Skeletal muscle satellite cell (primary cell): Measurements from ENCODE around the gene SLC34A3.

Experiments
- H3K27me3 ChIP-seq: 2 replicates; pipeline ENCODE4 v1.7.0; 2013; ENCODE audit warnings: low read length; ENCODE audit not compliant: control insufficient read depth, insufficient read depth
- H3K36me3 ChIP-seq: 2 replicates; pipeline ENCODE4 v1.7.0; 2013; ENCODE audit warnings: mild to moderate bottlenecking, control low read depth, low read length; ENCODE audit not compliant: insufficient read depth
- H3K4me1 ChIP-seq: 2 replicates; pipeline ENCODE4 v1.7.0; 2013; ENCODE audit warnings: low read length; ENCODE audit not compliant: control insufficient read depth, insufficient read depth
- H3K4me2 ChIP-seq: 2 replicates; pipeline ENCODE4 v1.7.0; 2013; ENCODE audit warnings: mild to moderate bottlenecking, low read length
- H3K4me3 ChIP-seq: 2 replicates; pipeline ENCODE4 v1.7.0; 2013; ENCODE audit warnings: low read length
- H3K9ac ChIP-seq: 2 replicates; pipeline ENCODE4 v1.7.0; 2013; ENCODE audit warnings: mild to moderate bottlenecking, low read depth, low read length, moderate library complexity
- H3K9me3 ChIP-seq: replicated peaks from 2 replicates; pipeline ENCODE4 v1.7.0; 2013; ENCODE audit warnings: mild to moderate bottlenecking, control low read depth, low read length

SLC34A3 gene

DNA sequence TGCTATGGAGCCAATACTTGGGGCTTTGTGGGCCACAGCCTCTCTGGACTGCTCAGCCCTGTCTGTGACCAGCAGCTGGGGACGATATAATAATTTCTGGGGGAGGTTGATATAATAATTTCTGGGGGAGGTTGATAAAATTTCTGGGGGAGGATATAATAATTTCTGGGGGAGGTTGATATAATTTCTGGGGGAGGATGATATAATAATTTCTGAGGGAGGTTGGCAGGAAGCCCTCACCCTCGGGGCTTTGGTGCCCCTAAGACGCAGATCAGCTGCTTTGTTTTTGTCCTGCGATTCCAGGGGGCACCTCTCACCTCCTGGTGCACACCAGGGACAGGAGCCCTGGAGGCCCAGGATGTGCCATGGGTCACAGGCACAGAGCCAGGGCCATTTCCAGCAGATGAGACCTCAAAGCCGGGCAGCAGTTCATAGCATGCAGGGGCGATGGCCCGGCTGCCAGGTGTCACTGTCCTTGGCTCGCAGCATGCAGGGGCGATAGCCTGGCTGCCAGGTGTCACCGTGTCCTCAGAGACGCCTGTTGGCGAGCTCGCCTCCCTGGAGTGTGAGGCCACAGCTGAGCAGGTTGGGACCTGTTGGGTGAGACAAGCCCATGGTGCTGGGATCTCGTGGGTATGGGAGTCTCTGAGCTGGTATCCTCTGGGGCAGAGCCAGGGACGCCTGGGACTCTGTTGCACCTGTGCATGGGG, 43.1 kb downstream of the SLC34A3 start:
- Histone ChIP-seq H3K9ac (no peak overlapping the region), H3K4me1 (peaks cover 28% of the 10 kb centered on the region), H3K36me3 (peaks cover 32% of the 10 kb centered on the region), H3K27me3 (no peaks in the 10 kb centered on the region), H3K4me3 (no peak overlapping the region), H3K4me2 (no peak overlapping the region), H3K9me3 (no peaks in the 10 kb centered on the region)

- H3K36me3 ChIP-seq, result peaks cover 34% of the 10 kb centered on the region
- H3K9ac ChIP-seq, result no peak overlapping the region
- no peak overlapping the region for H3K4me3 ChIP-seq
- no peaks in the 10 kb centered on the region for H3K9me3 ChIP-seq
- H3K4me1 ChIP-seq, result peaks cover 33% of the 10 kb centered on the region
- H3K4me2 ChIP-seq, result no peak overlapping the region
- H3K27me3 ChIP-seq, result no peaks in the 10 kb centered on the region
Observed at GRCh38 chr9:137275203-137275587, 44.5 kb downstream of the SLC34A3 start.

GRCh38 chr9:137275588-137276472, 45.1 kb downstream of the SLC34A3 start:
- Histone ChIP-seq H3K36me3 (peaks cover 36% of the 10 kb centered on the region), H3K9ac (no peak overlapping the region), H3K4me2 (no peak overlapping the region), H3K4me3 (no peak overlapping the region), H3K9me3 (no peaks in the 10 kb centered on the region), H3K4me1 (peaks cover 39% of the 10 kb centered on the region), H3K27me3 (no peaks in the 10 kb centered on the region)

GRCh38 chr9:137276473-137277328, 46.0 kb downstream of the SLC34A3 start:
- peaks cover 48% of the 10 kb centered on the region for H3K4me1 ChIP-seq
- peaks cover 29% of the 10 kb centered on the region for H3K36me3 ChIP-seq
- peak overlapping the region; percentile 87 for H3K4me3 ChIP-seq
- peak overlapping the region; percentile 94 for H3K4me2 ChIP-seq
- no peaks in the 10 kb centered on the region for H3K9me3 ChIP-seq
- peak overlapping the region; percentile 83 for H3K9ac ChIP-seq
- no peaks in the 10 kb centered on the region for H3K27me3 ChIP-seq

GRCh38 chr9:137277329-137278041, 46.8 kb downstream of the SLC34A3 start, which contains the start of gene TOR4A:
TSS of gene TOR4A (plus strand) at chr9:137277726. CDS start at chr9:137278690, 964 bp downstream.
- peak within 1 kb of the TSS; percentile 87 for H3K4me3 ChIP-seq
- H3K9ac ChIP-seq, result peak within 1 kb of the TSS; percentile 83
- peak within 1 kb of the TSS; percentile 94 for H3K4me2 ChIP-seq
- H3K36me3 ChIP-seq, result peaks cover 32% of the 10 kb centered on the region
- no peaks in the 10 kb centered on the region for H3K9me3 ChIP-seq
- no peaks in the 10 kb centered on the region for H3K27me3 ChIP-seq
- peaks cover 53% of the 10 kb centered on the region for H3K4me1 ChIP-seq

GRCh38 chr9:137278061-137278701, 47.5 kb downstream of the SLC34A3 start:
- Histone ChIP-seq H3K36me3 (peaks cover 28% of the 10 kb centered on the region), H3K4me2 (peak overlapping the region; percentile 94), H3K4me1 (peaks cover 55% of the 10 kb centered on the region), H3K27me3 (no peaks in the 10 kb centered on the region), H3K9ac (peak overlapping the region; percentile 83), H3K4me3 (peak overlapping the region; percentile 87), H3K9me3 (no peaks in the 10 kb centered on the region)

GRCh38 chr9:137278721-137279711, 48.3 kb downstream of the SLC34A3 start:
- H3K9me3 ChIP-seq, result no peaks in the 10 kb centered on the region
- peaks cover 26% of the 10 kb centered on the region for H3K36me3 ChIP-seq
- no peak overlapping the region for H3K9ac ChIP-seq
- peak overlapping the region; percentile 94 for H3K4me2 ChIP-seq
- H3K27me3 ChIP-seq, result no peaks in the 10 kb centered on the region
- peaks cover 55% of the 10 kb centered on the region for H3K4me1 ChIP-seq
- H3K4me3 ChIP-seq, result peak overlapping the region; percentile 87

- Histone ChIP-seq H3K36me3 (peaks cover 26% of the 10 kb centered on the region), H3K9ac (no peak overlapping the region), H3K4me1 (peaks cover 55% of the 10 kb centered on the region), H3K4me3 (peak overlapping the region; percentile 26), H3K4me2 (peak overlapping the region; percentile 94), H3K9me3 (no peaks in the 10 kb centered on the region), H3K27me3 (no peaks in the 10 kb centered on the region)
Observed at GRCh38 chr9:137279741-137280473, 49.2 kb downstream of the SLC34A3 start.
